HG03196 (cell line): ENCODE results near the gene RNASEH1.
A peak's percentile ranks its signal among the peaks of the same experiment; 100 is the strongest.

Experiments
- ATAC-seq: cut with Tn5 transposase; IDR thresholded peaks from one replicate; pipeline ENCODE4 v1.9.1; 2021; ENCODE audit not compliant: unreplicated experiment

The RNASEH1 gene, protein sequence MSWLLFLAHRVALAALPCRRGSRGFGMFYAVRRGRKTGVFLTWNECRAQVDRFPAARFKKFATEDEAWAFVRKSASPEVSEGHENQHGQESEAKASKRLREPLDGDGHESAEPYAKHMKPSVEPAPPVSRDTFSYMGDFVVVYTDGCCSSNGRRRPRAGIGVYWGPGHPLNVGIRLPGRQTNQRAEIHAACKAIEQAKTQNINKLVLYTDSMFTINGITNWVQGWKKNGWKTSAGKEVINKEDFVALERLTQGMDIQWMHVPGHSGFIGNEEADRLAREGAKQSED

DNA sequence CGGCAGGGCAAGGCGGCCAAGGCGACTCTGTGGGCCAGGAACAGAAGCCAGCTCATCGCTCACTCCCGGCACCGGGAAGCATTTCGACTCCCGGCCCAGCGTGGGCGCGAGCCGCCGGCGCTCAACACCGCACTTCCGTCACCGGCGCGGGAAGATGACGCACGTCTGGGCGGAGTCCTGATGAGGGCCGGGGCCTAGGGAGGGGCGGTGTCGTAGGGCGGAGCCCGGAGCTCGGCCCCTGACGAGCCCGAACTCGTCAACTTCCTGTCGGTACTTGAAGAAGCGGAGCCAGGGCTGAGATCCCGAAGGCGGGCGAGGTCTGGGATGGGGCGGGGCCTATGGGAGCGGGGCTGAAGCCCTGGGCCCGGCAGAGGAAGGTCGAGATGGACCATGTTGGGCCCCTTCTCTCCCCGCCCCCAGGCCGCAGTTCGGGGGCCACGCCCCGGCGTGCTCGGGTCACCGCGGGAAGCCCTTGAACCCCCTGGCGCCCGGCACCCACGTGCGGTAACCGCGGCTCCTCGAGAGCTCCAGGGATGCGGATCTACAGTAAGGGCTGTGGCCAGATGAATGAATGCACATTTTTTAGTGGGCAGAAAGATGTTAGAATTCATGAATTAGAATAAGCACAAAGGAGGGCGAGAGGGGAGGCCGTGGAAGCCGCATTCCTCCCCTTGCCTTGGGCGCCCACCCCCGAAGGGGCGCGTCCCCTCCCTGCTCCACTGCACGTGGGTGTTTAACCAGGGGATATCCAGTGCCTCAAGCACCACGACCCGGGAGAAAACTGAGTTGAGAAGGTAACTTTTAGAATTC is at the start of gene RNASEH1:
TSS of gene RNASEH1 (minus strand) at position 129 of the 810 bp plus-strand sequence. CDS start at position 56, 73 bp downstream.
- ATAC-seq, result peak; percentile 97

DNA sequence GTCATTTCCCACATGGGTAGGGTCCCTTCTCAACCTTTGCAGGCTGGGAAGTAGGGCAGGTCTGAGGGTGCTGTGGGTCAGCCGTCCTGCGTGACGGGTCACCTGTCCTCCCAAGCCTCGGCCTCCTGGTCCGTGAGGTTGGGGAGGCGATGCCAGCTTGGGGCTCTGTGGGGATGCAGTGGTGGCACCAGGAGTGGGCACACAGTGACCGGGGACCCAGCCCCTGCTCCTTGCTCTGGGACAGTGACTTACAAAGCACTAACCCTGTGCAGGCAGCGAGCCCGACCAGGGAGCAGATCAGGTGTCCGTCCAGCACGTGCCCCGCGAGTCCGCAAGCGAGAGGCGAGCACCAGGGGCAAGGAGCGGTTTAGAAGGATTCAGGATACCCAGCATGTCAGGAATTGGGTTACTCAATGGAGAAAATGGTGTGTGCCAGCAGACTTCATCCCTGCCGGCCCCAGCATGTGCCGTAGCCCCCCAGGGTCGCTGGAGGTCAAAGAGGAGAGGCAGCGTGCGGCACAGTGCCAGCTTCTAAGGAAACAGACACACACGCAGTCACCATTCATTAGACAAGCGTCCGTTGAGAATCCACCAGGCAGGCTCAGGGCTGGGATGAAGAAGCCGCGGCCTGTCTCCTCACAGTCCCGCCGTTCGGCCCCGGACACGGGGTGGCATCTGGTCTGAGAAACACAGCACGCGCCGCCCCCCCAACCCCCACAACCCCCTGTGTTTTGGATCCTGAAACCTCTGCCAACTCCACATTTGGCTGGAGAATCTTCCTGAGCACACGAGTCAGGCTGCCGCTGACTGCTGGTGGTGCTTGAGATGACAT is 48.5 kb upstream of the RNASEH1 start:
- no peak for ATAC-seq

DNA sequence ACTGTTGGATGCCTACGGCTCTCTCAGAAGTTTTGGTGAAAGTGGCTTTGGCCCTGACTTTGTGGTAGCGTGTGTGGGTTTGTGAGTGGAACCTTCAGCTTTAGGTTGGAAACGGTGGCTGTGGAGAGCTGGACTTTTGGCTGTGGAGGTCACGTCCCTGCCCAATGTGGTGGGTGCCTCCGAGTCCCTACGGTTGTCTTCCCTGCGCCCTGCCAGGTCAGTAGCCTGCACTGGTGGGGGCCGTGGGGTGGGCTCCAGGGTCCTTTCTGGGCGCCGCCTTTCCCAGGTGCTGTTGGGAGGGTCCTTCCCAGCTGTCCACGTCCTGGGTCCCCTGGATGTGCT is 47.9 kb upstream of the RNASEH1 start:
- no peak for ATAC-seq

DNA sequence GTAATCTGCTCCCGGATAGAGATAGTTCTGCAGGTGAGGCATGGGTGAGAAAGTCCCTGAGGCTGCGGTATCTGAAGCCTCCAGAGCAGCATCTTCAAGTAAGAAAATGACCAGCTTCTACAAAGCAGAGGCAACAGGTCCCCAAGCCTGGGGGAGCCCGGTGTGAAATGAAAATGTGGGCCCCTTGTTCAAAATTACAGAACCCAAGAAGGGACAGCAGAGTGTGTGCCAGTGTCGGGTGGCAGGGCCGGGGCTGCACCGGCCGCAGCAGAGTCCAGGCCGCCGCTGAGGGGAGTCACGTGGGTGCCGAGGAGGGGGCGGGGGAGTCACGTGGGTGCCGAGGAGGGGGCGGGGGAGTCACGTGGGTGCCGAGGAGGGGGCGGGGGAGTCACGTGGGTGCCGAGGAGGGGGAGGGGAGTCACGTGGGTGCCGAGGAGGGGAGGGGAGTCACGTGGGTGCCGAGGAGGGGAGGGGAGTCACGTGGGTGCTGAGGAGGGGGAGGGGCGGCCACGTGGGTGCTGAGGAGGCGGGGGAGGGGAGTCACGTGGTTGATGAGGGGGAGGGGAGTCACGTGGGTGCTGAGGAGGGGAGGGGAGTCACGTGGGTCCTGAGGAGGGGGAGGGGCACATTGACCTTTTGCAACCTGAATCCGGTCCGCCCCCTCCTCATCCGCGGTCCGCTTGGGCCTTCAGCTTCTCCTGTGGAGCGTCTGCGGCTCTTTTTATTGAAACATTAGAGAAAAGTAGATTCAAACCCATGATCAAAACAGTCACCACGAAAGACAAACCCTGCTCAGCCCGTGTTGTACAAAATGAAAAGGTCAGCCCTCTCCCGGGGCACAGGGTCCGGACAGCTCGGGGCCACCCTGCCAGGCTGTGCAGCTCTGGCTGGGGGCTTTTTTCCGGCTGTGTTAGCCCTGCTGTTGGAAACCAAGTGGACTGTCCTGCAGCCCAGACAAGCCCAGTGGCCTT is 47.1 kb upstream of the RNASEH1 start:
- no peak for ATAC-seq

DNA sequence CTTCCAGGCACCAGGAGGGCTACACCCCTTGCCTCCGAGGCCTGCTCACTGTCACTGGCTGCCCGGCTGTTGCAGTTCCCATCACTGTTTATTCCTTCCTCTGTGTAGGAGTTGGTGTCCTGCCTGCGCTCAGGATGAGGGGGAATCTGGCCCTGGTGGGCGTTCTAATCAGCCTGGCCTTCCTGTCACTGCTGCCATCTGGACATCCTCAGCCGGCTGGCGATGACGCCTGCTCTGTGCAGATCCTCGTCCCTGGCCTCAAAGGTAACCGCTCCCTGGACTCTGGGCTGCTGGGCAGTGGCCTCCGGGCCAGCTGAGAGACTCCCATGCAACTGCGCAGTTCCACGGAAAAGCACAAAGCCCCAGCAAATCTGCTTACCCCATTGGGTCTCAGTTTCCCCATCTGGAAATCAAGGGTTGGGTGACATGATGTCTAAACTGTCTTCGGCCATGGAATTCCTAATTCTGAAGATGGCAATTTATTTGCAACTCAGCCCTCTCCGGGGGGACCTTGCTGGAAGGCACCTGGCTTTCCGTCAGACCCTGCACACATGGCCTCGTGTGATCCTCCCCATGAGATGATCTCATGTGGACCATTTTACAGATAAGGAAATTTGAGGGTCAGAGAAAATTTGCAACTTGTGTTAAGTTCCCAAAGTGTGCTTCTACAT is 46.2 kb upstream of the RNASEH1 start:
- no peak for ATAC-seq

DNA sequence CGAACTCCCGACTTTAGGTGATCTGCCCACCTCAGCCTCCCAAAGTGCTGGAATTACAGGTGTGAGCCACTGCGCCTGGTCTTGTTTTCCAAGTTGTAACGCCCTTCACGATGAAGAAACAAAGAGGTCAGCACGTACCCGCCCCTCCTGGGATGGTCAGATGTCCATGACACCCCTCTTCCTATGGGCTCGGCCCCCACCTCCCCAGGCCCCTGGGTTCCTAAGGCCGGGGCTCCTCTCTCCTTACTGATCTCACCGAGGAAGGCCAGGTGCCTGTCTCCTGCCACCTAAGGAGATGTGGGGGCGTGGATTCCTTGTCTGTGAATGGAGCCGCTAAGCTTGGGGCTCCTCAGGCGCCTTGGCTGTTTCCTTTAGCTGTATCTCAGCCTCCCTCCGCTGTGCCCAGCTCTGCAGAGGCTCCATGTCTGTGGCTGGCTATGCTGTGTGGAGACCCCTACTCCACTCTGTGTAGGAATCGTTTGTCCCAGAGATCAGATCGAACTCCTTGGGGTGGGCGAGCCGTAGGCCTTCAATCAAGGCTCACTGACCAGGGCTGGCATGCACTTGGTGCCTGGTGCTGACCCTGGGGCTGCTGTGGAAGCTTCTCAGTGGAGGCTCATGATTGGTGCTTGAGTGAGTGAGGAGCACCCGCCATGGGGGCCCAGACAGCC is 45.5 kb upstream of the RNASEH1 start:
- no peak for ATAC-seq

DNA sequence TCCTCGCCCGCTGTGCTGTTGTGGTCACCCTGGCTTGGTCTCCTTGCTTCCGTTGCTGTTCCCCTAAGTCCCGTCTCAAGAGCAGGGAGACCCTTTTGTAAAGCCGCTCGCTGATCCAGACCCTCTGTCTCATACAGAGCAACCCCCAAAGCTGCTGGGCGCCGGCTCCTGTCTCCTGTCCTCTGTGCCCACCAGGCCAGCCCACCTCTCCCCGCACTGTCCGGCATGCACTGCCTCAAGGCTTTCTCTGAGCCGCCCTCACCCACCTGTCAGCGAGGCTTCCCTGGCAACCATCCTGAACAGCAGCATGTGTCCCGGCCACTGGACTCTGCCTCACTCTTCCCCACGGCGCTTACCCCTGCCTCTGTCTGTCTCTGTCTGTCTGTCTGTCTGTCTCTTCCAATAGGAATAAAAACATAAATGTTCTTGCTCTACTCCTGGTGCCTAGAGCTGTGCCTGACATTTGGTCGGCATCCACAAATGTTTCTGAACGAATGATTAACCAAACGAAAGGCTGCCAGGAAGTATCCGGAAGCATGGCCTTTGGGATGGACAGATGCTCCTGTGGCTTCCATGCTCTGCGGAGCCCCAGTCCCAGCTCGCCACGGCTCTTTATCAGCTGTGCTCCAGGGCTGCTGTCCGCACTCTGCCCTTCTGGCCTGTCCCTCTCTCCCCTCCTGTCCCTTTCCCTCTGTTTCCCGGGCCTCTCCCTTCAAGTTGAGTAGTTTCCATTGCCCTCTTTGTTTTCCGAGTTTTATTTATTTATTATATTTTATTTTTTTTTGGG is 44.6 kb upstream of the RNASEH1 start:
- ATAC-seq, result no peak

DNA sequence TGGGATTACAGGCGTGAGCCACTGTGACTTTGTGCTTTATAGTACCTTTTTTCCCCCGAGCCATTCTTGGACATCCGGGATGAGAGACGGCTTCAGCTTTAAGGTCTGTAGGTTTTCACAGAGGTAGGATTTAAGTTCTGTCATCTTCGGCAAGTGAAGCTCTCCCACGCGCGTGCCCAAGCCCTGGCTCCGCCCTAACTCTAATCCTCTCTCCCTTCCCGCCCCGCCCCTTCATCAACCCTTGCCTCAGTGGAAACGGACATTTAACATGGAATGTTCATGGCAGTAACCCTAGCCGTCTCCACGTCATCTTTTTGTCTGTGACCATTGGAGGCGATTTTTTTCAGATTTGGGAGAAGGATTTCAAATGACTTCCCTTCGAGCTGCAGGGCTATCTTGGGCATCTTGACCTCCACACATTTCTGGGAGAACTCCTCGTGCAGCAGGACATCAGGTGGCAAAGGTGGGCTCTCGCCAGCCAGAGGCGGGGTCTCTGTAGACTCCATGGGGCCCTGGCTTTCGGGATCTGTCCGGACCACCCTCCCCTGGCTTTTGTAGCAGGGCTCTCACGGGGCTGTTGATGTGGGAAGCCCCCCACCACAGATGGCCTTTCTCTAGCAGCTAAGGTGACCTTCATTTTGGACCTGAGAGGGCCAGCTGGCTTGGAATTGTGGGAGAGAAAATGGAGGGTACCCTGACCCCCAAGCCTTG is 43.6 kb upstream of the RNASEH1 start:
- ATAC-seq, result no peak

DNA sequence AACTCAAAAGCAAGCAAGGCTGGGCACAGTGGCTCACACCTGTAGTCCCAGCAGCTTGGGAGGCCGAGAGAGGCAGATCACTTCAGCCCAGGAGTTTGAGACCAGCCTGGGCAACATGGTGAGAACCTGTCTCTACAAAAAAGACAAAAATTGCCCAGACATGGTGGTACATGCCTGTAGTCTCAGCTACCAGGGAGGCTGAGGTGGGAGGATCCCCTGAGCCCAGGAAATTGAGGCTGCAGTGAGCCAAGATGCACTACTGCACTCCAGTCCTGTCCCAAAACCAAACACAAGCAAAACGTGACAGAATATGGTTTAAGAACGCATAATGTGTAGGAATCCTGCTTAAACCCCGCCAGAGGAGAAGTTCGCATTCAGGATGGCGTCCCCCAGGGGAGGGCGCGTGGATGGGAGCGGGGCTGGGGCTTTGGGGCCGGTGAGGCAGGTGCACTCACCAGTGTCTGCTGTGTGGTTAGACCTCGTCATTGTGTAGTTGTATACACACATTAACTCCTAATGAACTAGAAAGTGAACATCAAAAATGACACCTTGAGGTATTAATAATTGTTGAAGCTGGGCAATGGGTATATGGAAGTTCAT is 42.2 kb upstream of the RNASEH1 start:
- no peak for ATAC-seq

DNA sequence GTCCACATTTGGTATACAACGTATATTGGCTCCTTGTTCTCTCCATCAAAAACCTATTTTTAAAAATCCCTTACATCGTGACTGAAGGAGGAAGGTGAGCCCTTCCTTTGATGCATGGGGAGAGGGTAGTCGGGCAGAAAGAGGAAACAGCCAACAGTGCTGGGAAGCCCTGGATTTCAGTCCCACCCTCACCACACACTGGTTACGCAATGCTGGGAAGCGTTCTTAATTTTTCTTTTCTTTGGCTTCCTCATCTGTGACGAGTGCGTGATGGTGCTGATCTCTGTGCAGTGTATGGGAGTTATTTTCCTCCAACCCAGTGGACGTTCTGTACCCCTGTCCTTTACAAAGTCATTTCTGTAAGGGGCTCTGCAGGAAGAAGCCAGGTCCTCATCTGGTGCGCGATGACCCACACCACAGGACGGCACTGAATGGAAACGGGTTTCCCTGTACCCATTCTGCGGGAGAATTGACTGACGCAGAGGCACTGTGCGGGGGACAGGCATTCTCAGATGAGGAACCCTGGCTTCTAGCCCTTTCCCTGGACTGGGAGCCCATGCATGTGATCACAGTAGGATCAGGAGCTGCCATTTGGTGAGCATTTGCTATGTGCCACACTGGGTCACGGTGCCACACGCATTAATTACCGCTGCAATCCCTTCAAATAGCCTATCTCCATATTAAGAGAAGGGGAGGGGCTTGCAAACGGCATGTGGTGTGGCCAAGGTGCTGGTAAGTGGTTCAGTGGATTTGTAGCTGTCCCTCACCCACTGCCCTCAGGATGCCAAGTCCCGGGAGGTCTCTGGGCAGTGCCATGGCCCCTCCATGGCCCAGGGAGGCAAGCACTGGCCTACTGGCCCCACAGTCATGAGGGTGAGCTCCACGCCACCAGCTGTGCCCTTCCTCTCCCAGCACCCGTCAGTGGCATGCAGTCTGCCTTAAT is 41.0 kb upstream of the RNASEH1 start:
- no peak for ATAC-seq

DNA sequence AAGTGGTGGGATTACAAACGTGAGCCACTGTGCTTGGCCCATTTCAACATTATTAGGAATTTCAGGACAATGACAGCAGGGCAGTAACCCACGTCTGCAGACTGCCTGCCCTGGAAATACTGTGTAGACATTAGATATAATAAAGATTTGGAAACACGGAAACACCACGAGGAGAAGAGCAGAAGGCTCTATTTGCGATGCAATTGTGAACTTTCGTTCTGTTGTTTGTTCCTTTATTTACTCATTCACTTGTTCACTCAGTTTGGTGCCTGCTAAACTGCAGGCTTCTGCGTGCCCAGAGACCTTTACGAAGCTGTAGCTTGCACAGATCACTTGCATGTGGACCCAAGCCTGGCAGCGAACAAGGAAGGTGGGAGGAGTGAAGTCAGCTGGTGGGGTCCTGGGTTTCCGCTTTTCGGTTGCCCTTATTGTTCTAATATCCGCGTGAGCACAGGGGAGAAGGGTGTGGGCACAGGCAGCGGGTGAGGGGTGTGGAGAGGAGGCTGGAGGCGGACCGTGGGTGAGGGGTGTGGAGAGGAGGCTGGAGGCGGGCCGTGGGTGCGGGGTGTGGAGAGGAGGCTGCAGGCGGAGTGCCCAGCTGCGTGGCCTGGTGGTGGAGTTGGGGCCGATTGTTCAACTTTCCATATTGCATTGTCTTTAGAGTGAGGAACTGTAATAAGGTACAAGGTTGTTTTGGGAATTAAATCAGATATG is 40.2 kb upstream of the RNASEH1 start:
- ATAC-seq, result no peak

DNA sequence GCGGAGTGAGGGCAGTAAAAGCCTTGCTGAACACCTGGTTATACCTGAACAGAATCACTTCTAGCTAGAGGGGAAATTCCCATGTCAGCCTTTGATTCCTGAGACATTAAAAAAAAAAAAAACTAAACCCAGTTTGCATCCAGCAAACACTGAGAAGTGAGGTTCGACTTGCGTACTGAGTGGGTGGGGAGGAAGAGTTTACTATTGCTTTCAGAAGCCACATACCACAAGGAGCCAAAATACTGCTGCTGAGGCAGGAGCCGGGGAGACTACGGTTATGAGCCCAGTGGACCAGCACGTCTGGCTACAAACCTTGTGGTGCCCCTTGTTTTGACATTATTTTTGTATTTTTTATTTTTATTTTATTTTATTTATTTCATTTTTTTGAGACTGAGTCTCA is 39.4 kb upstream of the RNASEH1 start:
- no peak for ATAC-seq

DNA sequence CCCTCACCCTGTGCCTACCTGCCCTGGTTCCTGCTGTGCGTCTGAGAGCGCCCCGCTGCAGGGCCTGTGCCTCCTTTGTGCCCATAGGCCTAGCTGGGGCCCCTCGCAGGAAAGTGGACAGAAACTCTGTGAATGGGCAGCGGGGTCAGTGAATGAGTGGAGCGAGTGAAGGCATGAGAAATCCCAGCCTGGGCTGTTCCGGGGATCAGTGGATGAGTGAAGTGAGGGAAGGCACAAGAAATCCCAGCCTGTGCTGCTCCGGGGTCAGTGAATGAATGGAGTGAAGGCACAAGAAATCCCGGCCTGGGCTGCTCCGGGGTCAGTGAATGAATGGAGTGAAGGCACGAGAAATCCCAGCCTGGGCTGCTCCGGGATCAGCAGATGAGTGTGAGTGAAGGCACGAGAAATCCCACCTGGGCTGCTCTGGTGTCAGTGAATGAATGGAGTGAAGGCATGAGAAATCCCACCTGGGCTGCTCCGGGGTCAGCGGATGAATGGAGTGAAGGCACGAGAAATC is 38.8 kb upstream of the RNASEH1 start:
- ATAC-seq, result no peak

DNA sequence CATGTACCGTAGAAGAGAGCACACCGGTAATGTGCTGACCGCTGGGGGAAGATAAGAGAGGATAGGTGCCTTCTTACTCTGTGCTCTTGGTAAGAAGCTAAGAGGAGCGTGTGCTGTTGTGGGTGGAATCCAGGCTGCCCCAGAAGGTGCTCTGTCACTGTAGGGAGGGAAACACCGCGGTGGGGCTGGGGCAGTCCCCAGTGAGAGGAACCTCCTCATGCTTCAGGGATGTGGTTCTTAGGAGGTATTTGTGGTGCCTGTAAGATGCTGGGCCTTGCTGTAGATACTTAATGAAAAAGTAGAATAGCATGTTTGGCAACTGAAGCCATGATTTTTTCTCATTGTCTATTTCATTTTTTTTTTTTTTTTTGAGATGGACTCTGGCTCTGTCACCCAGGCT is 37.9 kb upstream of the RNASEH1 start:
- ATAC-seq, result peak; percentile 79

DNA sequence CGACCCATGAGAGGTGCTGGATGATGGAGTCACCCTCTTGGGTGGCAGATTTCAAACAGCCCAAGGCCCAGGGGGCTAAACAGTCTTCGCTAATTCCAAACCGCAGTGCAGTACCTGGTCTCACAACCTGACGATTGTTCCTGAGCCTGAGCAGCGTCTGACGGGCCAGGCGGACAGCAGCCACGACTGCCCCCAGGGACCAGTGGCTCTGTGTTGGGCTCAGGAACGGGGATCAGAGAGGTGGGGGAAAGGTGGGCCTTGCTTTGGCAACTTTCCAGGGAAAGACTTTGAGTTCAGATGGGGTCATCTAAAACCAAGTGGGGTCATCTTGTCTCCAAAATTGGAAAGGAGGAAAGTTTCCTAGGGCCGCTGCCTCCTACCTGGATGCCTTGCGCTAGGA is 37.3 kb upstream of the RNASEH1 start:
- no peak for ATAC-seq
